Astrocyte (in vitro differentiated cells and primary cell): ENCODE data around the gene OR2M7. TPM values are rescaled to one million over a fixed set of nuclear protein-coding genes. Genes with fewer than 3 reads are reported as not detected.
"Not testable (repeated sequence)": the region's sequence is repeated elsewhere in the genome, so short reads cannot be mapped to it uniquely, and the experiment has no call there.

Experiments
- DNase-seq: peaks from one replicate; pipeline ENCODE4 v3.0.0-alpha.2; 2010; ENCODE audit warnings: low read depth
- FAIRE-seq: peaks from 2 replicates; lab custom pipeline; 2011; peaks lifted over from hg19 to GRCh38; lab: Jason Lieb, UNC
- H2AFZ ChIP-seq: 2 replicates; pipeline ENCODE4 v1.6.0; 2012; ENCODE audit warnings: low read depth, low read length, inconsistent platforms
- H3K27ac ChIP-seq: 2 replicates; pipeline ENCODE4 v1.5.1; 2011; ENCODE audit warnings: low read depth, low read length, inconsistent platforms
- H3K27me3 ChIP-seq: 2 replicates; pipeline ENCODE4 v1.6.0; 2011; ENCODE audit warnings: low read length, inconsistent platforms; ENCODE audit not compliant: insufficient read depth
- H3K36me3 ChIP-seq: 2 replicates; pipeline ENCODE4 v1.5.1; 2011; ENCODE audit warnings: low read length, inconsistent platforms; ENCODE audit not compliant: insufficient read depth
- H3K4me1 ChIP-seq: 2 replicates; pipeline ENCODE4 v1.5.1; 2011; ENCODE audit warnings: low read length, inconsistent platforms; ENCODE audit not compliant: insufficient read depth
- H3K4me2 ChIP-seq: 2 replicates; pipeline ENCODE4 v1.6.0; 2012; ENCODE audit warnings: low read length, inconsistent platforms
- H3K4me3 ChIP-seq: 2 replicates; pipeline ENCODE4 v1.5.1; 2011; ENCODE audit warnings: low read depth, mild to moderate bottlenecking, low read length, inconsistent platforms; ENCODE audit not compliant: insufficient read depth
- H3K79me2 ChIP-seq: 2 replicates; pipeline ENCODE4 v1.6.0; 2012; ENCODE audit warnings: mild to moderate bottlenecking, low read length, inconsistent platforms; ENCODE audit not compliant: insufficient read depth
- H3K9ac ChIP-seq: 2 replicates; pipeline ENCODE4 v1.6.0; 2012; ENCODE audit warnings: mild to moderate bottlenecking, low read length, inconsistent platforms
- H3K9me3 ChIP-seq: 2 replicates; pipeline ENCODE4 v1.5.1; 2012; ENCODE audit warnings: low read depth, mild to moderate bottlenecking, low read length, inconsistent platforms; ENCODE audit not compliant: insufficient read depth
- H4K20me1 ChIP-seq: 2 replicates; pipeline ENCODE4 v1.6.0; 2012; ENCODE audit warnings: low read length, inconsistent platforms; ENCODE audit not compliant: insufficient read depth
- H3K27ac Mint-ChIP-seq: one replicate; pipeline ENCODE4 v1.8.0; 2021; ENCODE audit warnings: mild to moderate bottlenecking, mixed read lengths; ENCODE audit not compliant: unreplicated experiment
- H3K27me3 Mint-ChIP-seq: one replicate; pipeline ENCODE4 v1.8.0; 2021; ENCODE audit warnings: low read depth, mixed read lengths; ENCODE audit not compliant: unreplicated experiment
- H3K36me3 Mint-ChIP-seq: one replicate; pipeline ENCODE4 v1.8.0; 2021; ENCODE audit warnings: low read depth, mixed read lengths; ENCODE audit not compliant: unreplicated experiment
- H3K4me1 Mint-ChIP-seq: one replicate; pipeline ENCODE4 v1.8.0; 2021; ENCODE audit warnings: low read depth, mixed read lengths; ENCODE audit not compliant: unreplicated experiment
- H3K4me3 Mint-ChIP-seq: one replicate; pipeline ENCODE4 v1.8.0; 2021; ENCODE audit warnings: mild to moderate bottlenecking, moderate library complexity, mixed read lengths; ENCODE audit not compliant: unreplicated experiment
- H3K9me3 Mint-ChIP-seq: one replicate; pipeline ENCODE4 v1.8.0; 2021; ENCODE audit warnings: mild to moderate bottlenecking, mixed read lengths; ENCODE audit not compliant: unreplicated experiment
- CTCF ChIP-seq: IDR thresholded peaks from 2 replicates; pipeline ENCODE4 v1.5.1; 2011; ENCODE audit warnings: low read depth, mild to moderate bottlenecking, inconsistent platforms, low read length, moderate library complexity; ENCODE audit not compliant: insufficient read depth
- EZH2 ChIP-seq: IDR thresholded peaks from 2 replicates; pipeline ENCODE4 v1.6.1; 2012; ENCODE audit warnings: mild to moderate bottlenecking, low read length, inconsistent platforms; ENCODE audit not compliant: insufficient read depth
- total RNA-seq: library from RNA; stranded (reverse); gene quantifications from 2 replicates; pipeline ENCODE4 v1.2.1, GENCODE V29; 2021

The OR2M7 gene
- total RNA-seq, 1 donor from 2014 or later: not detected

- H3K36me3 ChIP-seq: no peaks in the 10 kb centered on the region
- DNase-seq: no peak
- peaks cover 6% of the 10 kb centered on the region for H3K9me3 ChIP-seq
- Mint-ChIP-seq H3K4me1 (no peaks in the 10 kb centered on the region), H3K27ac (no peak overlapping the region), H3K27me3 (no peaks in the 10 kb centered on the region), H3K9me3 (peaks cover 11% of the 10 kb centered on the region), H3K36me3 (no peaks in the 10 kb centered on the region), H3K4me3 (no peak overlapping the region)
- TF ChIP-seq EZH2: no peak
- no peak overlapping the region for H3K27ac ChIP-seq
- no peak overlapping the region for H3K4me3 ChIP-seq
- H3K4me1 ChIP-seq: no peaks in the 10 kb centered on the region
- H3K4me2 ChIP-seq: no peak overlapping the region
- H3K9ac ChIP-seq: no peak overlapping the region
- no peak for FAIRE-seq
- no peaks in the 10 kb centered on the region for H3K27me3 ChIP-seq
- no peaks in the 10 kb centered on the region for H4K20me1 ChIP-seq
- no peaks in the 10 kb centered on the region for H3K79me2 ChIP-seq
- no peak overlapping the region for H2AFZ ChIP-seq
Measured at GRCh38 chr1:248316796-248317195, 7.6 kb downstream of the OR2M7 start.

- H3K4me3 Mint-ChIP-seq, H3K27me3 ChIP-seq, H4K20me1 ChIP-seq, DNase-seq, H3K4me1 Mint-ChIP-seq, H3K9me3 Mint-ChIP-seq, H3K9me3 ChIP-seq, H3K4me2 ChIP-seq, H3K27ac Mint-ChIP-seq, FAIRE-seq, H2AFZ ChIP-seq, H3K36me3 Mint-ChIP-seq, H3K79me2 ChIP-seq, H3K4me1 ChIP-seq, H3K27ac ChIP-seq, H3K4me3 ChIP-seq, H3K9ac ChIP-seq, H3K27me3 Mint-ChIP-seq, H3K36me3 ChIP-seq: not testable (repeated sequence)
Measured at GRCh38 chr1:248306740-248307139, 17.6 kb downstream of the OR2M7 start.

GRCh38 chr1:248306103-248306502 lies 18.3 kb downstream of the OR2M7 start:
- H4K20me1 ChIP-seq: no peaks in the 10 kb centered on the region
- no peak overlapping the region for H2AFZ ChIP-seq
- Mint-ChIP-seq H3K27ac (no peak overlapping the region), H3K4me1 (no peaks in the 10 kb centered on the region), H3K27me3 (no peaks in the 10 kb centered on the region), H3K36me3 (no peaks in the 10 kb centered on the region), H3K4me3 (no peak overlapping the region), H3K9me3 (no peaks in the 10 kb centered on the region)
- no peaks in the 10 kb centered on the region for H3K27me3 ChIP-seq
- no peaks in the 10 kb centered on the region for H3K9me3 ChIP-seq
- FAIRE-seq (no peak), DNase-seq (no peak)
- TF ChIP-seq EZH2 (no peak), CTCF (no peak)
- H3K79me2 ChIP-seq: no peaks in the 10 kb centered on the region
- H3K27ac ChIP-seq: no peak overlapping the region
- H3K4me2 ChIP-seq: no peak overlapping the region
- no peaks in the 10 kb centered on the region for H3K4me1 ChIP-seq
- no peaks in the 10 kb centered on the region for H3K36me3 ChIP-seq
- H3K9ac ChIP-seq: no peak overlapping the region
- H3K4me3 ChIP-seq: no peak overlapping the region

- not testable (repeated sequence) for H3K9me3 ChIP-seq, FAIRE-seq, H3K9me3 Mint-ChIP-seq
Measured at GRCh38 chr1:248305672-248306071, 18.7 kb downstream of the OR2M7 start.

More at GRCh38 chr1:248305672-248306071, 18.7 kb downstream of the OR2M7 start:
- H2AFZ ChIP-seq, H3K4me3 ChIP-seq, H3K36me3 ChIP-seq, H3K27me3 Mint-ChIP-seq, H3K27ac Mint-ChIP-seq, DNase-seq, H3K79me2 ChIP-seq, H3K36me3 Mint-ChIP-seq, H3K27me3 ChIP-seq, H3K27ac ChIP-seq, H3K4me2 ChIP-seq, H4K20me1 ChIP-seq, H3K4me1 Mint-ChIP-seq, H3K9ac ChIP-seq, H3K4me3 Mint-ChIP-seq, H3K4me1 ChIP-seq: not testable (repeated sequence)
